Dedifferentiated amniotic fluid mesenchymal stem cell (primary cell): ENCODE results near the gene PLCZ1.
A peak's percentile ranks its signal among the peaks of the same experiment; 100 is the strongest.
"Not testable (repeated sequence)": the region's sequence is repeated elsewhere in the genome, so short reads cannot be mapped to it uniquely, and the experiment has no call there.

Experiments
- DNase-seq: peaks from one replicate; pipeline ENCODE4 v3.0.0-alpha.2; 2016; ENCODE audit errors: extremely low spot score

PLCZ1 gene

DNA sequence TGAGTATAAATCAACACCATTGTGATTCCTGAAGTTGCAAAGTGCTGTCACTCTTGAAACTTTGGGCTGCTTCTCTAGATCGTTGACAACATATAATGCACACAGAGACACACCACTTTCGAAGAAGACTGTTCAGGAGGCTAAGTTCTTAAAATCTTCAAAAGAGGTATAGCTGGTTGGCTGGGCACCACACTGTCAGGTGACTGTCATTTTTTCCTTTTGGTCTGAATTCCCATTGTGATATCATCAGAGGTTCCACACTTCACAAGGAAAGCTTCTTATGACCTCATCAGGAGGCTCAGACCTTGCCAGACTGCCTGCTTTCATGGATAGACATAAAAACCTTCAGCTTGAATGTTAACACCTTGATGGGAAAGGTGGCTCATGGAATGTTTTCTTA is at the start of gene PLCZ1, which contains the start of gene CAPZA3:
Gene PLCZ1, minus strand, starts transcription at position 194 of the 400 bp plus-strand sequence. CDS start 641 bp downstream, outside the sequence.
Gene CAPZA3, plus strand, starts transcription at position 301 of the 400 bp plus-strand sequence. CDS start 150 bp downstream, outside the sequence.
- DNase-seq = no peak

GRCh38 chr12:18785465-18785864 is 47.7 kb upstream of the PLCZ1 start:
- not testable (repeated sequence) for DNase-seq

DNA sequence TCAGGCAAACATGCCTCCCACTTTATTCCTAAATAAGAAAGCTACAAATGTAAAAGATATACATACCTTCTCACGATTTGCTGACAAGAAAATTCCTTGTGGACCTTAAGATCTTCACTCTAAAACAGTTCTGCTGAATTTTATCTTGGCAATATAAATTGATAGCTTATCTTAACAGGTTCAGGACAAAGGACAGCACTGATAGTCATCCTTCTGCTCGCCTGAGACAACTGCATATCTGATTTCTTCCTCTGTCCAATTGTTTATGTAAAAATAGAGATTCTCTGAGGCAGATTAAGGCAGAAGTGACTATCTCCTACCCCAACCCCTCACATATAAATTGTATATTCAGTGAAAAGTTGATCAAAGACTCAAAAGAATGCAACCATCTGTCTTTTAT is 45.0 kb upstream of the PLCZ1 start:
- DNase-seq = no peak

GRCh38 chr12:18766479-18766878 is 28.7 kb upstream of the PLCZ1 start:
- not testable (repeated sequence) for DNase-seq

- DNase-seq = no peak
Observed at GRCh38 chr12:18755341-18755740, 17.5 kb upstream of the PLCZ1 start.

GRCh38 chr12:18754124-18754707 is 16.4 kb upstream of the PLCZ1 start:
- no peak for DNase-seq

- DNase-seq = no peak
Observed at GRCh38 chr12:18753481-18754123, 15.8 kb upstream of the PLCZ1 start.

GRCh38 chr12:18752947-18753346 is 15.1 kb upstream of the PLCZ1 start:
- DNase-seq = no peak

DNA sequence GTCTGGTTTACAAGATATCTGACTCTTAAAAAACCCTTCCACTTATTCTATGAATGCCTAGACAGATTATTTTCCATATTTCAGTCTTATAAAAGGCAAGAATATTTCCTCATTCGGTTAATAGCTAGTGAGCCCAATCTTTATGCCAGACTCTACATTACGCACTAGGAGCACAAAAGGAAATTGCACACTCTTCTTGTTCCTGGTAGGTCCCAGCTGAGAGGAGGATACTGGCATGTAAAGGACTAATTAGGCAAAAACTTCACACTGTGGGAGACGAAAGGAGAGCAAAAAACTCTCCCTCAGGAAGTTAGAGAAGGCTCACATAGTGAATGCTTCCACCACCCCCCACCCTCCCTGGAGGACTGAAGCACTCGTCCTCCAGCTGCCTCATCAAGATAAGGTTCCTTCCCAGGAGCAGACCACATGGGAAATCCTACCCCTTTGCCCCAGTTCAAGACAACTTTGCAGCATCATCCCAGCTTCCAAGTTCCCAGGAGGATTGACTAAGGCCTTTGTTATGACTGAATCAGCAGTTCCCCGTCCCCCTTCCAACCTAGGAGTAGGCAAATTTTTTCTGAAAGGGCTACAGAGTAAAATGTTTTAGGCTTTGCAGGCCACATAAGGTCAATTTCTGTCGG is 14.6 kb upstream of the PLCZ1 start:
- peak; percentile 54 for DNase-seq

DNA sequence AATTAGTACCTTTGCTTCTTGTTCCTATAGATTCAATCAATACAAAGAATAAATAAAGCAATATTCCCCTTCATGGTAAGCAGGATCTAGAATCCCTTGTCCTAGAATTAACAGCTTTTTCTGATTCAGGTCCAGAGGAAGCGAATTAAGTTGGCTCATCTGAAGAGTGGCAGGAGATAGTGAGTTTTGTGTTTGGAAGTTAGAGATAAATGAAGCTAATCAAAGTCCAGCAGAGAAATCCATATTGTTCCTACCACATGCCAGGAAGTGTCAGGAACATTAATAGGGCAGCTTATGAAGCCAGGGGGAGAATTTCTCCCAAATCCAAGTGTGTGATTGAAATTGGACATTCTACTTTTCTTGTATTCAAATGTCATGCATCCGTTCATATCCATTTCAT is 14.1 kb upstream of the PLCZ1 start:
- no peak for DNase-seq

DNA sequence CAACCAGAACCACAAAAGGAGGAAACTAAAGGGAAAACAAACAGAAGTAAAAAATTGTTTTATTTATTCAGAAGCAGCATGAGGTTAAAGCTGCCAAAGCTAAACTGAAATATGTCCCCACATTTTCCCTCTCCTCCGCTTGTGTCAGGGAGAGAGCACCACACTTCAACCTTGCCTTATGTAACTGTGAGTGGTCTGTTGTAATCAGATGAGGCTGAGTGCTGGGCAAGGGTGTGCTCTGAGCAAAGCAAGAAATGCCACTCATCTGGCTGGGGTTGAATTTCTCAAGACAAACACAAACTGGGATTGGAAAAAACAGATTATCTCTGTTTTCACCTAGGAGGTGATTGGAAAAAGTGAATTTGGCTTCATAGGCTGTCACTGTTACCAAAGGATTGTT is 12.3 kb upstream of the PLCZ1 start:
- peak; percentile 18 for DNase-seq

GRCh38 chr12:18749386-18749957 is 11.7 kb upstream of the PLCZ1 start:
- DNase-seq = no peak

GRCh38 chr12:18747895-18748294 is 10.1 kb upstream of the PLCZ1 start:
- peak; percentile 40 for DNase-seq

GRCh38 chr12:18731156-18731555 is 6.7 kb downstream of the PLCZ1 start:
- DNase-seq = no peak

- DNase-seq = no peak
Observed at GRCh38 chr12:18723752-18724151, 14.1 kb downstream of the PLCZ1 start.

DNA sequence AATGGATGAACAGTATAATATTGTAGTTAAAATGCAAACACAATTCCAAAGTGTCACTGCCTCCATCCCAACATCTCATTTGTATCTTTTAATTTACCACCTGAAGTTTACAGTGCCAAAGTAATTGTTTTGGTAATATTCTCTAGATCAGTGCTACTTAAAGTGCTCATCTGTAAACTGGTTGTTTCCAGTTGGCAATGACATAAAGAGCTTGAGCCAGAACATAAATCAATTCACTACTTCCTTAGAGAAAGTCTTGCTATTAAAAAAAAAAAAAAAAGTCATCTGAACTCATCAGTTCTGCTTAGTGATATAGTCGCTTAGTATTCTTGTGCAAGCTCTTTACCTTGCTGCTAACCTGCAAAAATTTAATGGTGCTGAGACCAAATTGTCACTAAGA is 16.4 kb downstream of the PLCZ1 start:
- no peak for DNase-seq

DNA sequence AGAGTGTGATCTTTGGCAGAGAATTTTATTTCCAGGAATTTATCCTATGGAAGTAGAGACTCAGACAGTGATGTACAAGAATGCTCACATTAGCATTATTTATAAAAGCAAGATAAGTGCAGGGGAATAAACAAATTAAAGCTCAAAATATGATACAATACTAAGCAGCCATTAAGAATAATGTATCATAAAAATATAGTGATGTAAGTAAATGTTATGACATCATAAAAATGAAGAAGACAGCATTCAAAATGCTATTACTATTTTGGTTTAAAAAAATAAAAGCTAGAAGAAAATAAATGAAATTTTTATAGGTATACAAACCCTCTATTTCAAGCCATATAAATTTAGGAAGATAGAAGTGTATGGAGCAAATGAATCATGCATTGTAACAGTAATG is 17.1 kb downstream of the PLCZ1 start:
- DNase-seq = no peak

DNA sequence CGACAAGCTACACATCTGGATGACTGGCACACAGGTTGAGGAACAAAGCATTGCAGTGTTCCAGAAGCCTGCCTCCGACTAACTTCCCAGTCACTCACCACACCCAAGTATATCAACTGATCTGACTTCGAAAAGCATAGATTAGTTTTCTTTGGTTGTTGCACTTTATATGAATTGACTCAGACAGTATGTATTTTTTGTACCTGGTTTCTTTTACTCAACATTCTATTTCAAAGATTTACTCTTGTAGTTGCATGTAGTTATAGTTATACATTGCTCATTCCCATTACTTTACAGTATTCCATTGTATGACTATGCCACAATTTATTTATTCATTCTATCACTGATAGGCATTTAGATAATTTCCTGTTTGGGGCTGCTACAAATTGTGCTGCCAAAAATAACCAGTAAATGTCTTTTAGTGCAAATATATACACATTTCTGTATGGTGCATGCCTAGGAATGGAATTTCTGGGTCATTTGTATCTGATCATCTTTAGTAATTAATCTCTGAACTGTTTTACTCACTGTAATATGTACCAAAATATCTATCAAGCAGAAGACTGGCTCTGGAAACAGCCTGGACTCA is 17.8 kb downstream of the PLCZ1 start:
- no peak for DNase-seq

GRCh38 chr12:18718462-18718861 is 19.4 kb downstream of the PLCZ1 start:
- no peak for DNase-seq

GRCh38 chr12:18716236-18716635 is 21.6 kb downstream of the PLCZ1 start:
- DNase-seq = no peak

- DNase-seq = no peak
Observed at GRCh38 chr12:18706798-18707197, 31.0 kb downstream of the PLCZ1 start.

DNA sequence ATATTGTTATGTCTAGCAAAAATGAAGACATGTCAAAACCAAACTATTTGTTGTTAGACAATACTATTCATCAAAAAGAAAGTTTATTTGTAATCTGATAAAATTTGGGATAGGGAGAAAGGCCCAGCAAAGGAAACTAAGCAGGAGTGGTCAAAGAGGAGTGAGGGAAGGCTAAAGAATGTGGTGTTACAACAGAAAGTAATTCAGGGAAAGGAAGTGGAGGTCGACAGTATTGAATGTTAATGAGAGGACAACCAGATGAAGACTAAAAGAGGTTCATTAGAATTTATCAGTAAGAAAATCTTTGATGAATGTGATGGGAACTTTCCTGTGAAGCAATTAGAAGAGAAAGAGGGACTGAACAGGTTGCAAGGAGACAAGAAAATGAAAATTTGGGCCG is 33.9 kb downstream of the PLCZ1 start:
- no peak for DNase-seq
